Measurements from ENCODE around the gene CDK12. TPM values are rescaled to one million over a fixed set of nuclear protein-coding genes. Genes with fewer than 3 reads are reported as not detected.

CDK12 gene
- total RNA-seq, 2 experiments from 2014 or later, result 61.4 to 61.9 TPM

DNA sequence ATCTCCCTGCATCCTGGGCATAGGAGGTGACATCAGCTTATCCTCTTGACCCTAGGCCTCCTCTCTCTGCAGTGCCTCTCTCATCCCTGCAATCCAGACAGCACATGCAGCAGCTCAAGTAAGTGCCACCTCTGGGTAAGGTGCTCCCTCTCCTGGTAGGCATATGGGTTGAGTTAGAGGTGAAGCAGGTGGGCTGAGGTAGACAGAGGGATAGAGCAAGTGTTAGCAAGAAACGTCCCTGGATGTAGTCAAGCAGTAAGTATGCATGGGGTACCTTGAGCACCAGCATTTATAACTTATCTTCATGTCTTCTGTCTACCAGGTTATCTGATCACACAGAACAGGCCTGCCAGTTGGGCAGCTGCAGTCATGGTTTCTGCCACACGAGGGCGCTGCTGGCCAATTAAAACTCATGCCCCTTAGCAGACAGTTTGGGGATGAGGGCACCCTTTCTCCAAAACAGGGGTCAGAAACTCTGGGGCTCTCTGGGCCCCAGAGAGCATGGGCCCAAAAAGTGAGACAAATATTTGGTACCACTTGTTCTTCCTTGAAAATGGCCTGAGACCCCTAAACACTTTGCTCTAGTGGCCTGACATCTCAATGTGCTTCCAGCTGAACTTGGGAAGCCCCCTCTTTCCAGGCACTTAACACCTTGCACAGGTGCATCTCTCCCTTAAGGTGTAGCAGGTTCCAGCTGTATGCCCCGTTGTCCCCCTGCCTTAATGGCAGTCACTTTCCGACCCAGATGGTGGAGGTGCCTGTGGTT lies 86.6 kb downstream of the CDK12 start:
- Mint-ChIP-seq H3K36me3 (ENCODE audit: low read depth) (peaks cover 6% of the 10 kb centered on the region), H3K27ac (no peak overlapping the region), H3K4me1 (ENCODE audit: low read depth) (no peaks in the 10 kb centered on the region), H3K27me3 (no peaks in the 10 kb centered on the region), H3K4me3 (no peak overlapping the region), H3K9me3 (no peaks in the 10 kb centered on the region)
- TF ChIP-seq, protein P1, sequence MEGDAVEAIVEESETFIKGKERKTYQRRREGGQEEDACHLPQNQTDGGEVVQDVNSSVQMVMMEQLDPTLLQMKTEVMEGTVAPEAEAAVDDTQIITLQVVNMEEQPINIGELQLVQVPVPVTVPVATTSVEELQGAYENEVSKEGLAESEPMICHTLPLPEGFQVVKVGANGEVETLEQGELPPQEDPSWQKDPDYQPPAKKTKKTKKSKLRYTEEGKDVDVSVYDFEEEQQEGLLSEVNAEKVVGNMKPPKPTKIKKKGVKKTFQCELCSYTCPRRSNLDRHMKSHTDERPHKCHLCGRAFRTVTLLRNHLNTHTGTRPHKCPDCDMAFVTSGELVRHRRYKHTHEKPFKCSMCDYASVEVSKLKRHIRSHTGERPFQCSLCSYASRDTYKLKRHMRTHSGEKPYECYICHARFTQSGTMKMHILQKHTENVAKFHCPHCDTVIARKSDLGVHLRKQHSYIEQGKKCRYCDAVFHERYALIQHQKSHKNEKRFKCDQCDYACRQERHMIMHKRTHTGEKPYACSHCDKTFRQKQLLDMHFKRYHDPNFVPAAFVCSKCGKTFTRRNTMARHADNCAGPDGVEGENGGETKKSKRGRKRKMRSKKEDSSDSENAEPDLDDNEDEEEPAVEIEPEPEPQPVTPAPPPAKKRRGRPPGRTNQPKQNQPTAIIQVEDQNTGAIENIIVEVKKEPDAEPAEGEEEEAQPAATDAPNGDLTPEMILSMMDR (IDR thresholded peaks at IDR 0.05), result peak; percentile 98
- intact Hi-C loops (cut with micrococcal nuclease), result loop anchor here (5.0 kb wide), 1 partner anchor 74 kb away; no protein-coding TSS in a partner anchor
- ChIA-PET CTCF (interaction anchor here (0.6 to 11.8 kb wide), 35 partner anchors 9 to 297 kb away, joined by 3 to 161 read pairs (median 4); partner anchors contain the start of gene PPP1R1B), POLR2A (interaction anchor here (1.8 kb wide), 1 partner anchor 74 kb away, joined by 6 read pairs; no protein-coding TSS in a partner anchor)
- peak; percentile 87 for DNase-seq
- ATAC-seq, result peak; percentile 87

DNA sequence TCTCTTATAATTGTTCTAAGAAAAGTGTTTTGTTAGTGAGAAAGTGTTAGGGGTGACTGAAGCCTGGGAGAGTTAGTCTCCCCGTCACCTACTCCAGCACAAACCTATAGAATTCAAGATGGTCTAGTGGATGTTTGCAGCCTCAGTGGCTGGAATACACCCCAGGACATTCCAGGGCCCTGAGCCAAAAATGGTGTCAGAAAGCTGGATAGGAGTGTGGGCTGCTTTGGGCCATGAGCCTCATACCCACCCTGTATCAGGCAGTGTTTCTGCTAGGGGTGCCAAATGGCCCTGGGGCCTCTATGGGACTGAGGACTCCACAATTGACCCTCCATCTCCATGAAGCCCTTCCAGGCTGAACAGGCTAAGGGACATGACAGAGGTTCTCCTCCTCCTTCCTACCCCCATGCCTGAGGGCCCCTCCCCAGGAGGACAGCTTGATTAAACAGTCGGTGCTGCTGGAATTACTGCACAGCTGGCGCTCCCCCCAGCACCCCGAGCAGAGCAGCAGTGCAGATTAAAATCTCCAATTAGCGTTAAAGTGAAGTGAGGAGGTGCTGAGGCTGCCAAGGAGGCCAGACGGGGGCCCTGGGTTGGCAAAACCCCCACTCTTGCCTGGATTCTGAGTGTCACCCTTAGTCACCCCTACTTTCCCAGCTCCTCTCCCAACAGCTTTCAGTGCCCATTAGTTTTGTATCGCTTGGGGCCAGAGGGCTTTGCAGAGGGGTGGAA lies 87.4 kb downstream of the CDK12 start:
- no peaks in the 10 kb centered on the region for H3K4me1 Mint-ChIP-seq (ENCODE audit: low read depth)
- peaks cover 6% of the 10 kb centered on the region for H3K36me3 Mint-ChIP-seq (ENCODE audit: low read depth)
- CTCF ChIA-PET, result interaction anchor here (1.0 to 11.8 kb wide), 20 partner anchors 8 to 296 kb away, joined by 3 to 161 read pairs (median 6); partner anchors contain the start of gene PPP1R1B
- no peaks in the 10 kb centered on the region for H3K9me3 Mint-ChIP-seq
- no peak overlapping the region for H3K4me3 Mint-ChIP-seq
- intact Hi-C loops (cut with micrococcal nuclease), result loop anchor here (5.0 kb wide), 1 partner anchor 74 kb away; no protein-coding TSS in a partner anchor
- ATAC-seq (no peak), DNase-seq (no peak)
- POLR2A ChIA-PET, result interaction anchor here (1.8 kb wide), 1 partner anchor 73 kb away, joined by 6 read pairs; no protein-coding TSS in a partner anchor
- TF ChIP-seq, protein P1 (IDR thresholded peaks at IDR 0.05), result no peak
- no peaks in the 10 kb centered on the region for H3K27me3 Mint-ChIP-seq
- H3K27ac Mint-ChIP-seq, result no peak overlapping the region

DNA sequence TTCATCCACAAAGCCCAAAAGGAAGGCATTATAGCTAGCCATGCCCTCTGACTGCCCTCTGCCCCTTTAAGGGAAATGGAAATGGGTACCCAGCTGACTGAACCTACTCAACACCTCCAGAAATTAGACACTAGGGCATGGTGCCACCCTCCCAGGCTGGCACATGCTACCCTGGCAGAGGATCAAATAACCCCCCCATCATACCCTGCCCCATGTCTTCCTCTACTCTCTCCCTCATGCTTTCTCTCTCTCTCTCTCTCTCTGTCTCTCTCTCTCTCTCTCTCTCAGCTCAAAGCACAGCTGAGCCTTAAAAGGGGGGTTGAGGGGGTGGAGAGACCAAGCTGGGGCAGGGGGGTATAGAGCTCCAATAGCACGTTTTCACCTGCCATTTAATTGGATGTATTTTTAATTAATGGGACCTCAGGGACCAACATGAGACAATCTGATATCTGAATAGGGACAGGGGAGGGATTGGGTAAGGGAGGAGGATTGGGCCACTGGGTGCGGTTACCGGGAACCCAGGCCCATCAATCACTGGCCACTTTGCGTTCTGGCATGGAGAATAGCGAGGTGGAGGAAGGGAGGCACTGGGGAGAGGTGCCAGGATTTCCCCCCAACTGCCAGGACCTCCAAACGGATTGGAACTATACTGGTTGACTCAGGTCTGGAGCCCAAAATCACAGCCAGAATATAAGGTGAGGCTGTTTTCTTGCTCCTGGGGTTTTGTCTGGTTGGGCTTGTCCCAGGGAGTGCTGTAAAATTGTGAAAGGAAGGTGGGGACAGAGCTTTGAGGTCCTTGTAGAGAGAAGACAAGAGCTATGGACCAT lies 88.7 kb downstream of the CDK12 start:
- Mint-ChIP-seq H3K27ac (no peak overlapping the region), H3K9me3 (no peaks in the 10 kb centered on the region), H3K36me3 (ENCODE audit: low read depth) (peaks cover 8% of the 10 kb centered on the region), H3K4me1 (ENCODE audit: low read depth) (no peaks in the 10 kb centered on the region), H3K27me3 (no peaks in the 10 kb centered on the region), H3K4me3 (no peak overlapping the region)
- ChIA-PET POLR2A (interaction anchor here (1.8 kb wide), 1 partner anchor 72 kb away, joined by 6 read pairs; no protein-coding TSS in a partner anchor), CTCF (interaction anchor here (0.9 to 11.8 kb wide), 3 partner anchors 13 to 85 kb away, joined by 3 to 161 read pairs (median 42); partner anchors contain the start of gene PPP1R1B)
- intact Hi-C loops (cut with micrococcal nuclease), result loop anchor here (5.0 kb wide), 1 partner anchor 72 kb away; no protein-coding TSS in a partner anchor
- ATAC-seq (no peak), DNase-seq (no peak)
- TF ChIP-seq, protein P1 (IDR thresholded peaks at IDR 0.05), result no peak

DNA sequence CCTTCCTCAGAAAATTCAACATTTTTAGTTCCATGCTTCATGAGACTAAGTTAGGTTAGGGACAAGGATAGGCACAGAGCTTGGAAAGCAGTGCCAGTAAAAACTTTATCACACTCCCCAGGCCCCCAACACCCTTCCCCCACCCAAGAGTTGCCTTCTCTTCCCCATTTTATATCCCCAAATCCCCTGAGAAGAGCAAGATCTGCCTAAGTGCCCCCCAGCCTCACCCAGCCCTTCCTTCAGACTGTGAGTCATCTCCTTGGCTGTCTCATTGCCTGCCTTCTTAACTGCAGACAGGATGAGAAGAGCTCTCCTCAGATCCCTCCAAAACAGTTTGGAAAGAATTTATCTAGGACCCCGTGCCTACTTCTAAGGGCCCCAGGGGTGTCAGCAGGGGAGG lies 90.6 kb downstream of the CDK12 start:
- H3K27ac Mint-ChIP-seq, result no peak overlapping the region
- ChIA-PET POLR2A (interaction anchor here (0.5 to 0.6 kb wide), 2 partner anchors 66 to 81 kb away, joined by 3 read pairs; no protein-coding TSS in a partner anchor), CTCF (interaction anchor here (1.0 to 11.8 kb wide), 3 partner anchors 70 to 178 kb away, joined by 3 to 161 read pairs (median 3); partner anchors contain the start of genes MIEN1 and PPP1R1B)
- no peaks in the 10 kb centered on the region for H3K9me3 Mint-ChIP-seq
- TF ChIP-seq, protein P1 (IDR thresholded peaks at IDR 0.05), result no peak
- ATAC-seq (no peak), DNase-seq (no peak)
- H3K4me3 Mint-ChIP-seq, result no peak overlapping the region
- H3K27me3 Mint-ChIP-seq, result no peaks in the 10 kb centered on the region
- peaks cover 8% of the 10 kb centered on the region for H3K36me3 Mint-ChIP-seq (ENCODE audit: low read depth)
- intact Hi-C loops (cut with micrococcal nuclease), result no loop called here
- H3K4me1 Mint-ChIP-seq (ENCODE audit: low read depth), result no peaks in the 10 kb centered on the region
